Measurements from ENCODE around the gene PLEKHS1. TPM values are rescaled to one million over a fixed set of nuclear protein-coding genes. Genes with fewer than 3 reads are reported as not detected.

Gene PLEKHS1
- total RNA-seq, 1 experiment from 2014 or later, result not detected

DNA sequence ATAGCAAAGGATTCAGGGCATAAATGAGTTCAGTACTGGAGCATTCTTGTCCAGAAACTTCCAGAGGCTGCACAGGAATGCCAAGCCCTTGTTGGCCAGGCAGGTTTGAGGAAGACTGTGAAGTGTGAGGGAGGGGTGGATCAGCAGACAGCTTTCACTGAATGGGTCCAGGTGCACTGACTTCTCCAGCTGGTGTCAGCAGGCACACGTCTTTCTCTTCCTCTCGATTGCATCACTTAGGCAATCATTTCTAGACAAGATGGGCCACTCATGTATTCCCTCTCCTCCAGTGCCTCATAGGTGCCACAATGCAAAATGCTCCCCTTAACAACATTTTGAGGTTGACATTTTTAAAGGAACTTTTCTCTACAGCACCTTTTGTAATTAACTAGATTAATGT is 15.6 kb upstream of the PLEKHS1 start:
- no peak for DNase-seq (ENCODE audit: low read depth, low spot score)
- in situ Hi-C loops (cut with HindIII; ENCODE audit: low pct_unique_long_range_greater_than_20kb, low sequenced_read_pairs), result no loop called here

DNA sequence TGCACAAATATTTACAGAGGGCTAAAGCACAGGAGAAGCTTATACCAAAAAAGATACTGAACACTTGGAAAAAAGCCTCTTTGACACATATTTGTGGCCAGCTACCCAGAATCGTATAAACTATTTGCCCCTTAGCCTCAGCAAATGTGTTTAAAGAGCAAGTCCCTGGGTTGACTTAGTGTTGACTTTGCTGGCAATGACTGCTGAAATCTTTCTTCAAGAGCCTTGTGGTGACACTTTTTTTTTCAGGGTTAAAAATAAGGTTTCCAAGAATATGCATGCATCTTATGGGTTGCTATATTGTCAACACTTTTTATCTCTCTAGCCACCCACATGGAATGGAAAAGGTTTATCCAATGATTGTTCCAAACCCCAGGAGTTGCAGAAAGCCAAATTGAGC is 14.9 kb upstream of the PLEKHS1 start:
- DNase-seq (ENCODE audit: low read depth, low spot score), result no peak
- in situ Hi-C loops (cut with HindIII; ENCODE audit: low pct_unique_long_range_greater_than_20kb, low sequenced_read_pairs), result no loop called here

DNA sequence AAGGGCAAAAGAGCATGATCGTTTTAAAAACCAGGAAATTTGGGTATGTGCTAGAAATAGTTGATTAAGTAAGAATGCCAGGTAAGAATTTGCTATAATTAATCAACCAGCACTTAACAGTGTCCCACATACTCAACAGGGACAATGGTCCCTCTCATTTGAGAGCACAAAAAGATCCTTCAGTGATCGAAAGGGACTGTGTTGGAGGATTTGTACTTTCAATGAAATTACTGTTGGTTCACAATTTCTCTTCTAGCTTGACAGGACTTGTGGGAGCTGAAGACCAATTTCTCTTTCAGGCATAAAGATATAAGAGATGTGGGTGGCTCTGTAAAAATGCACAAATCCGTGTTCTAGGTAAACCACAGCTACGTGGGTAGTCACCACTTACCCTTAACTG is 12.5 kb upstream of the PLEKHS1 start:
- in situ Hi-C loops (cut with HindIII; ENCODE audit: low pct_unique_long_range_greater_than_20kb, low sequenced_read_pairs), result no loop called here
- peak; percentile 58 for DNase-seq (ENCODE audit: low read depth, low spot score)

DNA sequence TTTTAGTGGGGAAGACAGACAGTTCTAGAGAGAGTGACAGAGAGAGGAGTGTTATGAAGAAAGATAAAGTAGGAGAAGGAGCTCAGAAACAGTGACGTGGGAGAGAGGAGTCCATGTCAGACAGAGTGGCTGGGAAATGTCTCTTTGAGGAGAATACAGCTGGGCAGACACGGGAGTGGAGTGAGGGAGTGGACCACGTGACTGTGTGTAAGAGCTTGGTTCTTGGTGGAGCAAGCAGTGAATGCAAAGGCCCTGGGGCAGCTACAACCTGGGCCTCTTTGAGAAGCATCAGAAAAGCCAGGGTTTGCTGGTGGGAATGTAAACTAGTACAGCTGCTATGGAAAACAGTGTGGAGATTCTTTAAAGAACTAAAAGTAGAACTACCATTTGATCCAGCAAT is 11.9 kb upstream of the PLEKHS1 start:
- in situ Hi-C loops (cut with HindIII; ENCODE audit: low pct_unique_long_range_greater_than_20kb, low sequenced_read_pairs), result no loop called here
- DNase-seq (ENCODE audit: low read depth, low spot score), result peak; percentile 10

DNA sequence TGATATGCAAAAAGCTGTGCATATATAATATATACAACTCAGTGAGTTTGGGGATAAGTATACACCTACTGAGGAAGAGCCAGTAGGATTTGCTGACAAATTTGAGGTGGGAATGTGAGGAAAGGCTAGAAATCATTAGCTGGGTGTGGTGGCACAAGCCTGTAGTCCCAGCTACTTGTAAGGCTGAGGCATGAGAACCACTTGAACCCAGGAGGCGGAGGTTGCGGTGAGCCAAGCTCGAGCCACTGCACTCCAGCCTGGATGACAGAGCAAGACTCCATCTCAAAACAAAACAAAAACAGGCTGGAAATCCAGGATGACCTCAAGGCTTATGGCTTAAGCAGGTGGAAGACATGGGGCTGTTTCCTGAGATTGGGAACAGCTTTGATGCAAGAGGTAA is 10.6 kb upstream of the PLEKHS1 start:
- DNase-seq (ENCODE audit: low read depth, low spot score), result no peak

DNA sequence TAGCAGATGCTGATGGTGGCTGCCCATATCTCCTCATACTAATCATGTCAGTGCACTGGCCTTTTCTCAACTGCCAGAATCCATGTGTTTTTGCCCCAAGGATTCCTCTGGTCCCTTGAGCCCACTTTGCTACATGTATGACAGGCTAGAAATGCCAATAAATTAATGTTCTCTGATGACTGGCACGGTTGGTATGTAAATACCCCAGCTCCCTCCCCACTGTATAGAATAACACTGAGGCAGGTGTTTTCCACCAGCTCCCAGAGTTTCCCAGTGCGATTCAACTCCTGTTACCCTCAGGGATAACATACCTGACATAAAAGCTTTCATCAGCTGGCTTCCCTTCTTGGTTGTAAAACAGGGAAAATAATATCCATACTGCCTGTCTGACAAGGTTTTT is 9.0 kb upstream of the PLEKHS1 start:
- DNase-seq (ENCODE audit: low read depth, low spot score), result no peak
- in situ Hi-C loops (cut with HindIII; ENCODE audit: low pct_unique_long_range_greater_than_20kb, low sequenced_read_pairs), result no loop called here

More for the DNA sequence above, 10.6 kb upstream of the PLEKHS1 start:
- in situ Hi-C loops (cut with HindIII; ENCODE audit: low pct_unique_long_range_greater_than_20kb, low sequenced_read_pairs), result no loop called here

DNA sequence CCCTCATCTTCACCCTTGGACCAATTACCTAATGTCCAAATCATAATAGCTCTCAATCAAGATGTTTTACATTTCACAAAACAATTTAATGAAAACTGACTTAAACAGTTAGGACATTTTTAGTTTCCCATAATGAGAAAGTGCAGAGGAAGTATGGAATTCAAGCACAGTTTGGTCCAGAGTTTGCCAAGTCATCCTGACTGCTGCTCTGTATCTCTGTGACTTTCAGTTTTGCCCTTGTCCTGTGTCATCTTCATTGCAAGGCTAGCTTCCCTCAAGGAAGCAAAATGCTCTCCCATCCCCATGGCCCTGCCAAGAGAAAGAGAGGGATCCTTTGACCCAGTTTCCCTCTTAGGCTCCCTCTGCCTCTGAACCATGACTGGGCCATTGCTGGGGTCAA is 7.9 kb upstream of the PLEKHS1 start:
- DNase-seq (ENCODE audit: low read depth, low spot score), result no peak
- in situ Hi-C loops (cut with HindIII; ENCODE audit: low pct_unique_long_range_greater_than_20kb, low sequenced_read_pairs), result no loop called here

DNA sequence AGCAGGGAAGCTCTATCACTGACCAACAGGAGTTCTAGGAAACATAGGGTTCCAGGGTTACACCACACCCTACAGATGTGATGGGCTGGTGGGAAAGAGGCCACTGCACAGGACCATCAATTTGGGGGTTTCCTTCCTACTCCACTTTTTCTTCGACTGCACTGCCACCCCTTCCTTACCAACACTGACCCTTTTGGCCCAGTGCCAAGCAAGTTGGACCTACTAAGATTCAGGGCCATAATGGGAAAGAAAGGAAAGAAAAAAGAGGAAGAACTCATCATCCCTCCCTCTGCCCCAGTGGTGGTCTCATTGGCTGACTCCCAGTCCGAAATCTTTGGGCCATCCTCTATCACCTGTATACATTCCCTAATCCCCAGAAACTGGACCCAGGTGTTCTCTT is 6.1 kb upstream of the PLEKHS1 start:
- in situ Hi-C loops (cut with HindIII; ENCODE audit: low pct_unique_long_range_greater_than_20kb, low sequenced_read_pairs), result no loop called here
- no peak for DNase-seq (ENCODE audit: low read depth, low spot score)

DNA sequence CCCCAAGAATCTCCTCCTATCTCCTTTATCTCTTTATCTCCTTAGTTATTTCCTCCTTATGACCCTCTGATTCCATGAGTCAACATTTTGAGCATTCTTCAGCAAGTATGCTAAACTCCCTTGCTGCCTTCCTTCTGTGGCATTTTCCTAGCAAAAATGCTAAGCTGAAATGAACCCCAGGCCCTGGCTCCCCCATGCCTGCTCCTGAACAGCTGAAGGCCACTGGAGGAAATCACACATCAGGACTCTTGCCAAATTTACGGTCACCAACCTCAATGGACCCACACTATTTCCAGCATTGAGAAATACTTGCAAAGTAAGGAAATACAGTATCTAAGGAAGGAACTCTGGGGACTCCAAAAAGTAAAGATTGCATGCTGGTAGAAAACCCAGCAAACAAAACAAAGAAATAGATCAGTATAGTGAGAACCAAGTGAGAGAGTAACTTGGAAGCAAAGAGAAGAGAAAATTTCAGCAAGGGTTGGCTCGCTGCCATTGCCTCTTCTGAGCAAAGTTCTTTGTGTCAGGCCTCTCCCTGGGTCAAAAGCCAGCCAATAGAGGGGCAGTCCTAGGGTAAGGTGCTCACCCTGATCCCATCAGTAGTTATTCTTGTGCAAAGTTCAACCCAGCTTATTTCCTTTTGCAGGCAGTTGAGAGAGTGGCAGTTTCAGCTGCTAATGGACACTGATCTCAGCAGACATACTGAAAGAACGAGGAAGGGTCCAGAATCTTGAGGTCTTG is 5.1 kb upstream of the PLEKHS1 start:
- DNase-seq (ENCODE audit: low read depth, low spot score), result no peak
- in situ Hi-C loops (cut with HindIII; ENCODE audit: low pct_unique_long_range_greater_than_20kb, low sequenced_read_pairs), result no loop called here

DNA sequence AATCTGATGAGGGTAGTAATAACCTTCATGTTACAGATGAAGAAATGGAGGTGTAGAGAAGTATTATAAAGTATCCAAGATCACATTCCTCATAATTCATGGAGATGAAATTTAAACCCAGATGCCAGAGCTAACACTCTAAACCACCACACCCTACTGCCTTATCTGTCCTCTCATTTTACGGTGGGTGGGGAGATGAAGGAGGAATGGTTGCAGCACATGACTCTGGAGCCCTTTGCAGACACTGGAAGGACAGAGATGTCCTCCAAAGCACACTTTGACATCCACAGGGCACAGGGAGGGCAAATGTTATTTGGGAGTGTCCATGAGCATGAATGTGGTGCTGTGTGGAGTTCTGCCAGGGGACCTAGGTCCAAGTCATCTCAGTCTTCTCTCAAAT is 1.1 kb downstream of the PLEKHS1 start:
- no peak for DNase-seq (ENCODE audit: low read depth, low spot score)
- in situ Hi-C loops (cut with HindIII; ENCODE audit: low pct_unique_long_range_greater_than_20kb, low sequenced_read_pairs), result no loop called here

DNA sequence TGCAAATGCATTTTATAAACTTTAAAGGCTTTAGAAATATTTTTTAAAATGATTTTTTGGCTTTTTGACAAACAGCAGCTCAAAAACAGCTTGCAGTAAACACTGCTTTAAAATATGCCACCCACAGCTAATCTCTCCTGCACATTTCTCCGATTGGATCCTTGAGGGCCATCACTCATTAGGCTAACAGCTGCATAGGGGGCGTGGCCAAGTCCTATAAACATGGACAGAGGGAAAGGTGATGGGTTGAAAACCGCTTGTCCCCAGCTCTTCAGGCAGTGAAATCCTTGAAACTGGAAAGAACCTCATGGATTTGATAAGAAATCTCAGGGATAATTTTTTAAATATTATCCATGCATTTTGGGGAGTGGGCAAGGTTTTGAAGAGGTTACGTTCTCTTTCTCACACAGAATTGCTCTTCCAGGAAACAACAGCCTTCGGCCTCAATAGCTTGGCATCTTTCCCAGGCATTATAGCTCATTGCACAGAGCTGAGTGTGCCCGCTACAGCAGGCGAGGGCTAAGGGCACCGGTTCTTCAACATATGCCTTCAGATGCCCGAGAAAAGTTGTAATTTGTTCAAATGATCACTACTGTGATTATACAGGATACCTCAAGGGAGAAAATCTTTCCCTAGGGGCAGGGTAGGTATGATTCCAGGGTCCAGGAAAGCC is 1.7 kb downstream of the PLEKHS1 start:
- no peak for DNase-seq (ENCODE audit: low read depth, low spot score)
- in situ Hi-C loops (cut with HindIII; ENCODE audit: low pct_unique_long_range_greater_than_20kb, low sequenced_read_pairs), result no loop called here

DNA sequence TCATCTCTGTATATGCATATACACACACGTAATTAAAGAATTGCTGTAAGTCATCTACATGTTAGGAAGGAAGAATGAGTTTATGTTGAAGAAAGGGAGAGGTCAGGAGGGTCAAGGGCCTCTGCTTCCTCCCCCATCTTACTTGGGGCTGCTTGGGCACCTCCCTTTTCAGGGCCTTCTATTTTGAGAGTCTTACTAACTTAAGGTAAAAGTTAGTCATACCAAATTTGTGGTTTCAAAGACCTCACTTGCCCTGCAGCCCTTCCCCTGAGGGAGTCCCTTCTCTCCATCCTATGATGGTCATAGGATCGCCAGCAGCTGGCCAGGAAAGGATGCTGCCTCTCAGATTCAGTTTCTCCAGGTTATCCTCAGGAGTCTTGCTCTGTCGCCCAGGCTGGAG is 2.6 kb downstream of the PLEKHS1 start:
- no peak for DNase-seq (ENCODE audit: low read depth, low spot score)
- in situ Hi-C loops (cut with HindIII; ENCODE audit: low pct_unique_long_range_greater_than_20kb, low sequenced_read_pairs), result no loop called here

DNA sequence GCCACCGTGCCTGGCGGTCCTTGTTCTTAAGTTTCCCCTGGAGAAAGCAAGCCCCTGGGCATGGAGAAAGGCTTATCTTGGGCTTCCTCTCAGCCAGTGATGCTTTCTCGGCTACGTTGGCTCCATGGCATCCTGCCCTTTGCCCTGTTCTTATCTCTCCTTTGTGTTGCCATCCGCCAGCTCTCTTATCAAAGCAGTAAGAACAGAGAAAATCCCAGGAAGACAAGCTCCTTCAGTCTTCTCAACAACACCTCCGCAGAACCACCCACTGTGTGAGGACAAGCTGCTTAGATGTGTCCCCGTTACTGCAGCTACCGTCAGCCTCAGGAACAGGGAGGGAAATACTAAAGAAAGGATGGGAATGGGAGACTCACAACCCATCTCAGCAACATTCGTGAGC is 3.3 kb downstream of the PLEKHS1 start:
- in situ Hi-C loops (cut with HindIII; ENCODE audit: low pct_unique_long_range_greater_than_20kb, low sequenced_read_pairs), result no loop called here
- no peak for DNase-seq (ENCODE audit: low read depth, low spot score)

DNA sequence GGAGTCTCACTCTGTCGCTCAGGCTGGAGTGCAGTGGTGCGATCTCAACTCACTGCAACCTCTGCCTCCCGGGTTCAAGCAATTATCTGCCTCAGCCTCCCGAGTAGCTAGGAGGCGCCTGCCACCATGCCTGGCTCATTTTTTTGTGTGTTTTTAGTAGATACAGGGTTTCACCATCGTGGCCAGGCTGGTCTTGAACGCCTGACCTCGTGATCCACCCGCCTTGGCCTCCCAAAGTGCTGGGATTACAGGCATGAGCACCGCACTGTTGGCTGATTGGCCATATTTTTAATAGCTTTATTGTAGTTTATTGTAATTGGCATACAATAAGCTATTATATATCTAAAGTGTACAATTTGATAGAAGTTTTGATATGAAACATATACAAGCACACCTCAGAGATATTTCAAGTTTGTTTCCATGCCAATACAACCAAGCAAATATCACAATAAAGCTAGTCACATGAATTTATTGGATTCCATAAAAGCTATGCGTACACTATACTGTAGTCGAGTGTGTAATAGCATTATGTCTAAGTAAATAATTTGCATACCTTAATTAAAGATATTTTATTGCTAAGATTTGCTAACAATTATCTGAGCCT is 5.6 kb downstream of the PLEKHS1 start:
- DNase-seq (ENCODE audit: low read depth, low spot score), result no peak
- in situ Hi-C loops (cut with HindIII; ENCODE audit: low pct_unique_long_range_greater_than_20kb, low sequenced_read_pairs), result no loop called here

DNA sequence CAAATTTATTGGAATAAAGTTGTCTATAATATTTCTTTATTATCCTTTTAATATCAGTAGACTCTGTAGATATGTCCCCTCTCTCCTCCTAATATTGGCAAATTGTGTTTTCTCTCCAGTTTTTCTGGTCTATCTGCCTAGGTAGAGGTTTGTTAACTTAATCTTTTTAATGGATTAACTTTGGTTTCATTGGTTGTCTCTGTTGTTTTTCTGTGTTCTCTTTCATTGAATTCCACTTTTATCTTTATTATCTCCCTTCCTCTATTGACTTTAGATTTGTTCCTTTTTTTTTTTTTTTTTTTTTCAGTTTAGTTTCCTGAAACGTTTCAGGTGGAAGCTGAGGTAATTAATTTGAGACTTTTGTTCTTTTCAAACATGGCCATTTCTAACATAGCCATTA is 10.6 kb downstream of the PLEKHS1 start:
- DNase-seq (ENCODE audit: low read depth, low spot score), result no peak
- in situ Hi-C loops (cut with HindIII; ENCODE audit: low pct_unique_long_range_greater_than_20kb, low sequenced_read_pairs), result no loop called here

DNA sequence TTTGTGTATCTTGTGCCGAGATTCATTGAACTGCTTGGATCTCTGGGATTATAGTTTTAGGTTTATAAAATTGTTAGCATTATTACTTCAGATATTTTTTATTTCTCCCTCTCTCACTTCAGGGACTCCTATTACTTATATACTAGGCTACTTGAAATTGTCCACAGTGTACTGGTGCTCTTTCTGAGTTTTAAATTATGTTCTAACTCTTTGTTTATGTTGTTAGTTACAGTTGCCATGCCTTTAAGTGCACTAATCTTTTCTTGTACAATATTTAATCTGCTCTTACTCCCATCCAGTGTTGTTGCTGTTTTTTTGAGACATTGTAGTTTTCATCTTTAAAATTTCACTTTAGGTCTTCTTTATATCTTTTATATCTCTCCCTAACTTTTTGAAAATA is 13.1 kb downstream of the PLEKHS1 start:
- in situ Hi-C loops (cut with HindIII; ENCODE audit: low pct_unique_long_range_greater_than_20kb, low sequenced_read_pairs), result no loop called here
- no peak for DNase-seq (ENCODE audit: low read depth, low spot score)

DNA sequence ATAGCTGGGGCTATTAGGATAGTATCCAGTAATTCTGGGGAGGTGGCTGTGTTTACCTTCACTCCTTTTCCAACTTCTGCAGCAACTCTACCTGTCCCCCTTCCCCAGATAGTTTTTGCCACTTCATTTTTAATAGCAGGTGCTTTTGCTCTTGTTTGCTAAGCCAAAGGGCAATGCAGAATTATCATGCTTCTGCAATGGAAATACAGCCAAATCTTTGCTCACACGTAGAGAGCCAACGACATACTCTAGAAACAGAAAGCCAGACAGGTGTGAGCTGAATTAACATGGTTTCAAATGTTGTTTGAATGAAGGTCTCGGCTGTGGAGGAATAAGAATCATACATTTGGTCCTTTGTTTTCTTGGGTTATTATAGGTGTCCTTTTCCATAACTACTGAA is 14.4 kb downstream of the PLEKHS1 start:
- in situ Hi-C loops (cut with HindIII; ENCODE audit: low pct_unique_long_range_greater_than_20kb, low sequenced_read_pairs), result no loop called here
- no peak for DNase-seq (ENCODE audit: low read depth, low spot score)

DNA sequence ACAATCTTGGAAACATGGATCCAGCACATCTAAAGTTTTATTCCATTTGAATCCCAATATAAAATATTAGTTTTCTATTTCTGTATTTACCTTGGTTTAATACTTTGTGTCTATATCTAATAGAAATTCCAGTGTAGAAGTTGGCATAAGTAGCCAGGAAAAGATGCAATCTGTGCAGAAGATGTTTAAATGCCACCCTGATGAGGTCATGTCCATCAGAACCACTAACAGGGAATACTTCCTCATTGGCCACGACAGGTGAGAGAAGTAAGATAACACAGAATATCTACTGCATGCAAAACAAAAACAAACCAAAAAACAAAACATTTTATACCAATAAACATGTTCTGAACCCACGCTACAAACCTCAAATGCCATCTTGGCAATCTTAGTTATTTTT is 15.7 kb downstream of the PLEKHS1 start:
- in situ Hi-C loops (cut with HindIII; ENCODE audit: low pct_unique_long_range_greater_than_20kb, low sequenced_read_pairs), result no loop called here
- no peak for DNase-seq (ENCODE audit: low read depth, low spot score)

DNA sequence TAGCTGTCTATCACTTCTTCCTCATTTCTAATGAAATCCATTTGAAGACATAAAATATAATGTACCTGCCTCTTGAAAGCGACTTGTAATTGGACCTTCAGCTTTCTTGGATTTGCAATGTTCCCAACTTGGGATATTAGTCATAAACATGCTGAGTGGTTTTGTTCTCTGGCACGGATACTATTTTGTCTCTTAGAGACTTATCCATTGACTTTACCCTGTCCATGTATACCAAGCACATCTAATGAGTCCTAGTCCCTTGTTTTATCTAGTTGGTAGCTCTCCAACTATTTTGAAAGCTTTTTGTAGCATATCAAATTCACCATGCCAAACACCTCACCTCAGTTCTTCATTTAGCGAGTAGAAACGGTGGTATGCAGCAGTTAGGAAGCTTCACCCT is 18.9 kb downstream of the PLEKHS1 start:
- in situ Hi-C loops (cut with HindIII; ENCODE audit: low pct_unique_long_range_greater_than_20kb, low sequenced_read_pairs), result no loop called here
- DNase-seq (ENCODE audit: low read depth, low spot score), result no peak

Data from SK-MEL-5 (cell line).